Kasumi-1 (cell line): ENCODE results near the gene APBA3.

Experiments
- DNase-seq, 2 experiments: peaks; one replicate each; lab custom pipeline; 2025; lab: John Stamatoyannopoulos, UW

The APBA3 gene

DNA sequence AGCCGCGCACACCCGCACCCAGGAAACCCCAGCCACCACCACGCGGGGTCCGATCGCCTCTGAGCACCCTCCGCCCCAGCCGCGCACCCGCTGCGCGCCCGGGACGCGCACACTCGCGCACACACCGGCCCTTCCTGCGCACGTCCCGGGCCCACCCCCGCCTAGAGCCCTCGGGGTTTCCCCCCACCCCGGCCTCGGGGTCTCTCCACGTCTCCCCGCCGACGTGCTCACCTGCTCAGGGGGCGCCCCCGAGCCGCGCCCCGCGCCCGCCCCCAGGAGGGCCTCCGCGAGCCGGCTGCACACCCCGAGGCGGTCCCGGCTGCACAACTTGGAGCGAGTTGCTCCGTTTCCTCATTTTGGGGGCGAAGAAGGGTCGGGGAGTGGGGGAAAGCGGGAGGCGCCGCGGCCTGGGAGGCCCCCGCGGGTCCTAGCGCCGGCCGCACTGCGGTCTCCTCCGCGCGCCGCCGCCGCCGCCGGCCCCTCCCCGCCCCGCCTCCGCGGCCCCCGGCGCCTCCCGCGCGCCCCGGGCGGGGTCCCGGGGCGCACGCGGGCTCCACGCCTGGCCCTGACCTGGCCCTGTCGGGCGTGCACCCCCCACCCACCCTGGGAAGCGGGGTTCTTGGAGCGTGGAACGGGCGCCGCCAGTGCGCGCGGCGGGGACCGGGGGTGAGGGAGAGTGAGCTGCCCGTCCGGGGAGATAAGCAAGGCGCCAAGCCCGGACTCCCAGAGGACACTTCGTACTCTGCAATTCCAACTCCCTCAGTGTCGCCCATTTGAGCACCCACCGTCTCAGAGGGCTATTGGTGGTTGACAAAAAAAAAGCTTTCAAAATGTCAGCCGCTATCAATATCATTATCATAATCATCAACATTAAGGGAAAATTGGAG, 24.7 kb upstream of the APBA3 start, which contains the start of gene MATK:
Gene MATK (minus strand): TSS at position 444 of the 887 bp plus-strand sequence. CDS start 1,246 bp downstream, outside the sequence.
- peak; percentile 30 to 57 for DNase-seq

- DNase-seq = peak; percentile 31 to 32
Measured at GRCh38 chr19:3785451-3785937, 24.0 kb upstream of the APBA3 start.

GRCh38 chr19:3784607-3785450, 23.3 kb upstream of the APBA3 start:
- DNase-seq = no peak

DNA sequence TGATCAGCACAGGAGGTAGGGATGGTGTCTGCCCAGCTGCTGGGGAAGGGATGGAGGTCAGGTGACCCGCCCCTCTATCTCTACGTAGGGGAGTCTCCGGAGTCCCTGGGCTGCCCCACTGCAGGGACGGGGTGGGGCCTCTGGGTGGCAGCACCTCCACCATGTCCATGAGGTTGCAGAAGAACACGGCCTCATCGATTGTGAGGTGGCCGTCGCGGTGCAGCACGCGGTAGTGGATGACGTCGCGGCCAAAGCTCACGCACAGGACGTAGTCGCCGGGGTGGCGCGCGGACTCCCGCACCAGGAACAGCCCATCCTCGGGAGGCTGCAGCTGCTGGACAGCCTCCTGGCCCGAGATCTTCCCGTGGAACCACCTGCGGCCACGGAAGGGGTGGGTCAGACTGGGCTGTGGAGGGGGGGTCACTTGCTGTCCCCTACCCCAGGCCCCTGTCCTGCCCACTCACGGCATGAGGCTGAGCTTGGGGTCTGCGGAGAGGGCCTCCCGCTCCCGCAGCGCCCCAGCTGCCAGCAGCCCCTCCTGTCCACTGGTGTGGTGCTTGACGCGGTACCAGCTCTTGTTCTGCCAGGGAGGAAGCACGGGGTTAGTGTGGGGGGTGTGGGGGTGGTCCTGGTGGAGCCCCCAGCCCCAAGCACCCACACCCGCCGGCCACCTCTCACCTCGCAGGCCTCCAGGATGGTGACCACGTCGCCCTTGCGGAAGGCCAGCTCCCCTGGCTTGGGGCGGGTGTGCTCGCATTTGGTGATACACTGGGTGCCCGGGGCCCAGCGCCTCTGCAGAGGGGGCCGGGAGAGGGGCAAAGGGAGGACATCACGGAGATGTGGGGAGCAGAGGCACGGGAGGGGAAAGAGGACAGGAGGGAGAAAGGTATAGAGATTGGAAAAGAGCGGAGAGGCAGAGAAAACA, 22.4 kb upstream of the APBA3 start:
- DNase-seq = peak; percentile 9 to 13

GRCh38 chr19:3782903-3783302, 21.4 kb upstream of the APBA3 start:
- DNase-seq = no peak

GRCh38 chr19:3782330-3782729, 20.8 kb upstream of the APBA3 start:
- DNase-seq = no peak

- DNase-seq = no peak
Measured at GRCh38 chr19:3781603-3782002, 20.1 kb upstream of the APBA3 start.

DNA sequence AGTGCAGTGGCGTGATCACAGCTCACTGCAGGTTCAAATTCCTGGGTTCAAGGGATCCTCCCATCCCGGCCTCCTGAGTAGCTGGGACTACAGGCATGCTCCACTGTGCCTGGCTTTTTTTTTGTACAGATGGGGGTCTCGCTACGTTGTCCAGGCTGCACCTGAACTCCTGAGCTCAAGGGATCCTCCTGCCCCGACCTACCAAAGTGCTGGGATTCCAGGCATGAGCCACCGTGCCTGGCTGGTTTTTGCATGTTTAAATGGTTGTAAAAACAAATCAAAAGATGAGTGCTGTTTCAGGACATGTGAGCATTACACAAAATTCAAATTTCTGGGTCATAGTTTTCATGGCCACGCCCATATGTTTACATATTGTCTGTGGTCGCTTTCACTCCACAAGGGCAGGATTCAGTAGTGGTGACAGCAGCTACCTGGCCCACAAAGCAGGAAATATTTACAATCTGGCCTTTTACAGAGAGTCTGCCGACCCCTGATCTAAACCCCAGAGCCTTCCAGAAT, 19.4 kb upstream of the APBA3 start:
- no peak for DNase-seq

- no peak for DNase-seq
Measured at GRCh38 chr19:3778899-3779723, 17.6 kb upstream of the APBA3 start.

DNA sequence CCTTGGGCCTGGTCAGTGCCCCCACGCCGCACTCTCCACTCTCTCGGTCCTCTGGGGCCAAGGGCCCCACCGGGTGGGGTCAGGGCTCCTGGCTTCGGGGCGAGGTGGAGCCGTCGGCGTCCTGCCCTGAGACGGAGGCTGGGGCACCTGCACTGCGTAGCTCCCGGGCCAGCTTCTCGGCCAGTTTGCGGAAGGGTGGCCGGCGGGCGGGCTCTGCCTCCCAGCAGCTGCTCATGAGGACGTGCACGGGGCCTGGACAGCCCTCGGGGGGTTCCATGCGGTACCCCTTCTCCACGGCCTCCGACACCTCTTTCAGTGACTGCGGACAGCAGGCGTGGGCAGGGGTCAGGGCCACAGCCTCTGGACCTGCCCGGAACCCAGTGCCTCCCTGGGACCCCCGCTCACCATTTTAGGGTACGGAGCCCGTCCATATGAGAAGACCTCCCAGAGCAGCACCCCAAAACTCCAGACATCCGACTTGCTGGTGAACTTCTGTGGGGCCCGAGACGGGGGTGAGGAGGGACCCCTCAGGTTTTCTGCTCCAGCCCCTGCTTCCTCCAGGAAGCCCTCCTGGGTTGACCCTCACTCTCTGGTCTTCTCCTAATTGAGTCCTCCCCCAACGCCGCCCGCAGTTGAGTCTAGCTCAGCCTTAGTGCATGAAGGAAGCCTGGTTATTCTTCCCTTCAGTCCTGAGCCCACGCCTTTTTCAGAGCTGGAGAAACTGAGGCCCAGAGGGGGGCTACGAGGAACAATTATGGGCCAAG, 16.8 kb upstream of the APBA3 start:
- no peak for DNase-seq

DNA sequence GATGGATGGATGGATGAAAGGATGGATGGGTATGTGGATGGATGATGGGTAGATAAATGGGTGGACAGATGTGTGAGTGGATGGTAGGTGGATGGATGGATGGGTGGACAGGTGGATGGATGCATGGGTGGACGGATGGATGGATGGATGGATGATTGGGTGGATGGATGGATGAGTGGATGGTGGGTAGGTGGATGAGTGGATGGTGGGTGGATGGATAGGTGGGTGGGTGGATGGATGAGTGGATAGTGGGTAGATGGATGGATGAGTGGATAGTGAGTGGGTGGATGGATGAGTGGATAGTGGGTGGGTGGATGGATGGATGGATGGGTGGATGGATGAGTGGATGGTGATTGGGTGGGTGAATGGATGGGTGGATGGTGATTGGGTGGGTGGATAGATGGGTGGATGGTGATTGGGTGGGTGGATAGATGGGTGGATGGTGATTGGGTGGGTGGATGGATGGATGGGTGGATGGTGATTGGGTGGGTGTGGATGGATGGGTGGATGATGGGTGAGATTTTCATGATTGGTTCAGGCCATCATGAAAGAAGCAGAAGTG, 15.1 kb upstream of the APBA3 start:
- DNase-seq = no peak

DNA sequence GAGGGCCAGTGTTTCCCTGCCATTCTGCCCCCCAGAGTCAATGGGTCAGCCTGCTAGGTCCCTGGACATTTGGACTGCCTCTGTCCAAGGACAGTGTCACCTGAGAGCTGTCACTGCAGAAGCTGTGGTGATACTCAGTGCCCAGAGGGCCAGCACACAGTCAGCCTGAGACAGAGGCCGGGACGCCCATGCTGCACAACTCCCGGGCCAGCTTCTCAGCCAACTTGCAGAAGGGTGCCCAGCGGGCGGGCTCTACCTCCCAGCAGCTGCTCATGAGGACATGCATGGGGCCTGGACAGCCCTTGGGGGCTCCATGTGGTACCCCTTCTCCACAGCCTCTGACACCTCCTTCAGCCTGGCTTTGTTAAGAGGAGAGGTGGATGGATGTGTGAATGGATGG, 14.3 kb upstream of the APBA3 start:
- no peak for DNase-seq

DNA sequence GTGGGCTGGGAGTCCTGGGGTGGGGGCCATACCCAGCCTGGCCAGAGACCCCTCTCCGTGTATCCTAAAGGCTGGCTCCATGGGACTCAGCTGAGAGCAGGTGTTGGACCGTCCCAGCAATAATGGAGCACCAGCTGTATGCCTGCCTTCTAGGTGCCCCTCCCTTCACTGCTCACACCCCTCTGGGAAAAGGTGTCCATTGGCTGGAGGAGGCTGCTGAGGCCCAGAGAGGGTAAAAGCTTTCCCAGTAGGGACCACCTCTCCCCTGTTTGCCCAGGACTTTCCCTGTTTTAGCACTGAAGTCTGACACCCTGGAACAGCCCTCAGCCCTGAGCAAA, 13.9 kb upstream of the APBA3 start:
- DNase-seq = no peak

DNA sequence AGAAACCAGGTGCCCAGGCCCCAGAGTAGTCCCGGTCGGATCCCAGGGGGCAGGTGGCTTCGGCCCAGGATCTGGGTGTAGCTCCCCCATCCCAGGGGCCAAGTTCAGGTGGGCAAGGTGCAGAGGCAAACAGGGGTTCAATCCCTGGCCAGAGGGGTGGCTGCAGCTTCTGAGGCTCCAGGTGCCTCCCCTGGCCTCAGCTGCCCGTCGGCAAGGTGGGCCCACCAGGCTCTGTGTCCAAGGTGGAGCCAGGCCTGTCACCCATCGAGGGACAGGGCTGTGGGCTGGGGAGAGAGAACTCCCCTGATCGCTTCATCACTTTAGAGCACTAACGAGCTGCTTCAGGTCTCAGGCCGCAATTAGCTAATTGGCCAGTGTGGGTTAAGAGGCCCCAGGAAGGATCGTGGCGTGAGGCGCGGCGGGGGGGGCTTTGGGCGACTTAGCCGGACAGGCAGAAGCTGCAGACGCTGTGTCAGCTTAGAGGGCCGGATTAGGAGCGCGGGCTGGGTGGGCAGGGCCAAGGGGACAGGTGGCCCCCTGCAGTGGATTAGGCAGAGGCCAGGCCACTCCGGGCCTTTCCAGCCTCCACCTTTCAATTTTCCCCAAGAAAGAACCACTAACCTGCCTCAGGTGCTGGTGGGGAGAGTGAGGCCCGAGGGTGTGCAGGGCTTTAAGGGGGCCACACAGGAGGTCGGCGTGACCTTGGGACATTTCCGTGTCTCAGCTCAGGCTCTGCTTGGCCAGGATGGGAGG, 13.3 kb upstream of the APBA3 start:
- DNase-seq = no peak

DNA sequence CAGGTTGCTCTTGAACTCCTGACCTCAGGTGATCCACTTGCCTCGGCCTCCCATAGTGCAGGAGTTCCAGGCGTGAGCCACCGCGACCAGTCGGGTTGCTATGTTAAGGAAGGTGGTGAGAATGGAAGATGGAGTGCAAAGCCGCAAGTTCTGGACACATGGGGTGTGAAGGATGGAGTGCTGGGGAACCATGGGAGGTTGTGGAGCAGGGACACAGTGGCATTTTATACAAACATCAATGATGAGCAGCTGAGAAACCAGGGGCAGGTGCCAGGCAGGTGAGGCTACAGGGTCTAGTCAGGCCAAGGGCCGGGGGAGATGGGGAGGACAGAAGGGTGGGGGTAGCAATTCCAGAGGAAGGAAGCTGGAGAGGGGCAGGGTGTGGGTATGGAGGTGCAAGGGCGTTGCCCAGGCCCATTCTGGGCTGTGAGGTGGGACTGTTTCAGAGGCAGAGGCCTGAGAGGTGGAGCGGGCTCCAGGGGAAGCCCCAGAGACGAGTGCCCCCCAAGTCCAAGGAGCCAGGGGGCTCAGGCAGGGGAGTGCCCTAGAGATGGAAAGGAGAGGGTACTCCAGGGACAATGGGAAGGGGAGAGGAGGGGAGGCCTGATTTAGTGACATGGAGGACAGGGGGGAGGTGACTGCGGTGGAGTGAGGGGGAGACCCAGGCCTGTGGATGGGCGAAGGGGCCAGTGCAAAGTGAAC, 12.5 kb upstream of the APBA3 start:
- no peak for DNase-seq

DNA sequence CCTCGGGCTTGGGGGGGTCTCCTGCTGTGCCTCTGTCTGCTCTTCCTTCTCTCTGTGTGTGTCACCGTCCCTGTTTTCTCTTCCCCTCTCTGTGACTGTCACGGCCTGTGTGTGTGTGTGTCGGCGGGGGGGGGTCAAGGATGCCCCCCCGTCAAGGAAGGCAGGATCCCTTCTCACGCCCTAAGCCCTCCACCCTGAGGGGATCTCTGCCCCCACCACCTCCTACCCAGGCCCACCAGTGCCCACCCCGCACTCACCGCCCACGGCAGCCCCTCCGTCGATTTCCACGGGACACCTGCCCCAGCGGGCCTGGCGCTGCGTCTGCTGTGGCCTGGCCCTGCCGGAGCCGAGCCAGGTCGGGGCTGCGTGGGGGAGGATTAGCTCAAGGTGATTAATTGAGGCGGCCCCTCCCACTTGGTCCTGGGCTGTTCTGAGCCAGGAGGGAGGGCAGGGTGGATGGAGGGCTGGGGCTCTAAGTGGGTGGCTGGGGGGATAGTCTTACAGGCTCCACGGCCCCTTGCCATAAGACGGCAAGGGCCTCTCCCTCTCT, 10.5 kb upstream of the APBA3 start, which contains the start of gene RAX2:
Gene RAX2 (minus strand): TSS at position 323 of the 550 bp plus-strand sequence. CDS start 486 bp downstream, outside the sequence.
- DNase-seq = no peak

DNA sequence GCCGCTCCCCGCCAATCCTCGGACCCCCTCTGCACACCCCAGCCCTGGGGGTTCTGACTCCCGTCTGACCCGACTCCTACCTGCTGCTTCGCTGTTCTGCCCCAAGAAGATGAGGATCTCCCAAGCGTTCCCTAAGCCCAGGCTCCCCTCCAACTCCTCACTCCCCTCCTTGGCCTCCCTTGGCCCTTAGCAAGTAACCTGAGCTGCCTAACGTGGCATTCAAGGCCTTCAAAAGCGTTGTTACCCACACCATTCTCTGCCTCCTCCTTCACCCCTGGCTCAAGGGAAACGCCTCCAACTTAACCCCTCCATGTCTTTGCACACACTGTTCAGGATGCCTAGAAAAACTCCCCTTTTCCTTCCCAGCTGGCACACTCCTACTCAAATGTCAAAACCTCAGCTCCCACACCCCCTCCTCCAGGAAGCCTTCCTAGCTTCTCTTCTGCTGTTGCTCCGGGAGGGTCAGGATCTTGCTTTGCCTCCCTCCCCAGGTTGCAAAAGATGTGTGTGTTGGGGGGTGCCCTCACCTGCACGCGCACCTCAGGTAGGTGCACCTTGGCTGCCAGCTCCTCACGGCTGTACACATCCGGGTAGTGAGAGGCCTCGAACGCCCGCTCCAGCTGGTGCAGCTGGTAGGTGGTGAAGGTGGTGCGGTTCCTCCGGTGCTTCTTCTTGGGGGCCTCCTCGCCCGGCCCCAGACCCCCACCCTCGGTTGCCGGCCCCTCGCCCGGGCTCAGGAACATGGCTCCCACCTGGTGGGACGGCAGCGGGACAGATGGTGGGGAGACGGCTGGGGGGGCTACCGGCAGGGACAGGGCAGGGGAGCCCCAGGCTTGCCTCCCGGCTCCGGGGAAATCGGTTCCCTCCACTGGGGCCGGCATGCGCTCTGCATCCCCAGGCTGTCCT, 9.8 kb upstream of the APBA3 start:
- no peak for DNase-seq
